Right lobe of liver (tissue), 6 donors: ENCODE data around the gene INPP5B. TPM values are rescaled to one million over a fixed set of nuclear protein-coding genes. Genes with fewer than 3 reads are reported as not detected.
A peak's percentile ranks its signal among the peaks of the same experiment; 100 is the strongest.

Experiments
- ATAC-seq, 4 donors: fragments of 200-7000 bp; cut with Tn5 transposase; one replicate each; pipeline ENCODE4 v1.9.1; 2020; ENCODE audit warnings: mild to moderate bottlenecking in 4 of 4, moderate library complexity in 4 of 4
- DNase-seq, 3 donors: peaks; one replicate each; pipeline ENCODE4 v3.0.0-alpha.2; 2020
- H3K27ac ChIP-seq, 3 donors: fragments of 200-600 bp; one replicate each; pipeline ENCODE4 v1.8.0; 2022
- H3K27me3 ChIP-seq, 2 donors: fragments of 200-600 bp; one replicate each; pipeline ENCODE4 v1.8.0; 2022
- H3K36me3 ChIP-seq, 4 donors: fragments of 200-600 bp; sonication (generic) in 1 of 4; one replicate each; pipeline versions ENCODE4 v1.5.1 to v1.8.0; 2017 to 2022; ENCODE audit warnings: control low read depth in 1 of 4
- H3K4me1 ChIP-seq, 4 donors: fragments of 200-600 bp; sonication (generic) in 1 of 4; one replicate each; pipeline versions ENCODE4 v1.5.1 to v1.8.0; 2017 to 2022; ENCODE audit warnings: control low read depth in 1 of 4
- H3K4me3 ChIP-seq, 3 donors: fragments of 200-600 bp; one replicate each; pipeline ENCODE4 v1.8.0; 2022
- H3K9me3 ChIP-seq, 4 donors: fragments of 200-600 bp; sonication (generic) in 1 of 4; one replicate each; pipeline versions ENCODE4 v1.5.1 to v1.8.0; 2017 to 2022; ENCODE audit warnings: control low read depth in 1 of 4
- CTCF ChIP-seq, 4 donors: fragments of 200-600 bp in 3 of 4; fragments of 450-650 bp in 1 of 4; IDR thresholded peaks; one replicate each; pipeline versions ENCODE4 v1.5.1 to v1.8.0; 2016 to 2022; ENCODE audit warnings: antibody characterized with exemption in 4 of 4, mild to moderate bottlenecking in 2 of 4
- POLR2A ChIP-seq: fragments of 450-650 bp; IDR thresholded peaks from one replicate; pipeline ENCODE4 v1.6.1; 2017; ENCODE audit warnings: antibody characterized with exemption, mild to moderate bottlenecking
- WGBS: methylation state at CpG from one replicate; pipeline ENCODE4 v1.1.6; 2018; ENCODE audit warnings: low coverage, low lambda C conversion rate; ENCODE audit not compliant: insufficient coverage; ENCODE audit errors: missing lambda C conversion rate; 5-methylcytosine and 5-hydroxymethylcytosine counted together
- intact Hi-C, 2 donors: fragments of 100-400 bp; cut with DNase I; formaldehyde crosslinking; loops; one replicate each; pipeline versions ENCODE4 v1.11.2 to v1.14.1; 2022
- total RNA-seq, 6 experiments: library from RNA; depleted of rRNA in 2 of 6; stranded (reverse); fragments of >200 nt in 2 of 6; fragmentation: NEBNext Ultra II Directional in 3 of 6; extraction: Animal tissue kit (Norgen Biotek cat#: 25700) in 3 of 6; gene quantifications; one replicate each; pipeline versions ENCODE4 v1.1.0 to v1.2.4, GENCODE V29; 2016 to 2023
- donor health status: DM: no; HTN: yes; CAD: no.
- donor health status: DM: no; HTN: no; CAD: no.
- donor health status: DM: no; HTN: no; CAD: no.
- donor health status: DM: no; HTN: yes; CAD: no.
- donor health status: DM: no; HTN: yes; CAD: no.

Gene INPP5B
- total RNA-seq, 6 experiments from 2014 or later = 10.5 to 23.1 (median 14.6) TPM

- peak in 2 of 4 donors; percentile 38 to 70 for ATAC-seq
- Histone ChIP-seq H3K27me3 (no peaks in the 10 kb centered on the region), H3K9me3 (no peaks in the 10 kb centered on the region), H3K36me3 (peaks cover 0 to 34% (median 7%) of the 10 kb centered on the region in 4 donors), H3K4me1 (peaks cover 0 to 8% (median 0%) of the 10 kb centered on the region in 4 donors), H3K27ac (no peak overlapping the region), H3K4me3 (no peak overlapping the region)
- TF ChIP-seq POLR2A (no peak), CTCF (IDR thresholded peaks at IDR 0.05) (no peak)
- 92% methylated on average over 10 of the region's 12 CpGs for WGBS
- intact Hi-C loops = no loop called here
- no peak for DNase-seq
Measured at GRCh38 chr1:37828410-37829074, 118.3 kb downstream of the INPP5B start.

DNA sequence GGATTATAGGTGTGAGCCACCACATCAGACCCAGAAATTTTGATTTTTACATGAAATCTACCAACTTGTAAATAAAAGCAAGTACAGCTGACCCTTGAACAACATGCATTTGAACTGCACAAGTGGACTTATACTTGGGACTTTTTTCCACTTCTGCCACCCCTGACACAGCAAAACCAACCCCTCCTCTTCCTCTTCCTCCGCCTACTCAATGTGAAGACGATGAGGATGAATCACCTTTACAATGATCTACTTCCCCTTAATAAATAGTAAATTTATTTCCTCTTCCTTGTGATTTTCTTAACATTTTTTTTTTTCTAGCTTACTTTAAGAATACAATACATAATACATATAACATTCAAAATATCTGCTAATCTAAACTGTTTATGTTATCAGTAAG is 121.3 kb downstream of the INPP5B start:
- 60% methylated on average over 2 of the region's 2 CpGs for WGBS
- Histone ChIP-seq H3K4me1 (peaks cover 0 to 8% (median 0%) of the 10 kb centered on the region in 4 donors), H3K27me3 (no peaks in the 10 kb centered on the region), H3K36me3 (peaks cover 0 to 43% (median 14%) of the 10 kb centered on the region in 4 donors), H3K27ac (no peak overlapping the region), H3K4me3 (no peak overlapping the region), H3K9me3 (no peaks in the 10 kb centered on the region)
- no peak for ATAC-seq
- DNase-seq = no peak
- intact Hi-C loops = no loop called here
- TF ChIP-seq CTCF (IDR thresholded peaks at IDR 0.05) (no peak), POLR2A (no peak)

DNA sequence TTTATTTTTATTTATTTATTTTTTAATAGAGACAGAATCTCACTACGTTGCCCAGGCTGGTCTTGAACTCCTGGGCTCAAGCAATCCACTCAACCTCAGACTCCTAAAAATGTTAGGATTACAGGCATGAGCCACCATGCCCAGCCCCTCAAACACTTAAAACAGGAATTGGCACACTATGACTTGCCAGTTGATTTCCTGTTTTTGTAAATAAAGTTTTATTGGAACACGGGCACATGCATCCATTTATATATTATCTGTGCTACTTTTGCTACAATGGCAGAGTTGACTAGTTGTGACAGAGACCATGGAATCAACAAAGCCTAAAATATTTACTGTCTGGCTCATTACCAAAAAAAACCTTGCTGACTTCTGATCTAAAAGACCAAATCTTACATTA is 122.9 kb downstream of the INPP5B start:
- ATAC-seq (no peak), DNase-seq (no peak)
- TF ChIP-seq POLR2A (no peak), CTCF (IDR thresholded peaks at IDR 0.05) (no peak)
- Histone ChIP-seq H3K4me1 (peaks cover 0 to 7% (median 0%) of the 10 kb centered on the region in 4 donors), H3K27ac (no peak overlapping the region), H3K36me3 (peaks cover 0 to 43% (median 16%) of the 10 kb centered on the region in 4 donors), H3K9me3 (no peaks in the 10 kb centered on the region), H3K4me3 (no peak overlapping the region), H3K27me3 (no peaks in the 10 kb centered on the region)
- 95% methylated on average over 2 of the region's 2 CpGs for WGBS
- intact Hi-C loops = no loop called here

DNA sequence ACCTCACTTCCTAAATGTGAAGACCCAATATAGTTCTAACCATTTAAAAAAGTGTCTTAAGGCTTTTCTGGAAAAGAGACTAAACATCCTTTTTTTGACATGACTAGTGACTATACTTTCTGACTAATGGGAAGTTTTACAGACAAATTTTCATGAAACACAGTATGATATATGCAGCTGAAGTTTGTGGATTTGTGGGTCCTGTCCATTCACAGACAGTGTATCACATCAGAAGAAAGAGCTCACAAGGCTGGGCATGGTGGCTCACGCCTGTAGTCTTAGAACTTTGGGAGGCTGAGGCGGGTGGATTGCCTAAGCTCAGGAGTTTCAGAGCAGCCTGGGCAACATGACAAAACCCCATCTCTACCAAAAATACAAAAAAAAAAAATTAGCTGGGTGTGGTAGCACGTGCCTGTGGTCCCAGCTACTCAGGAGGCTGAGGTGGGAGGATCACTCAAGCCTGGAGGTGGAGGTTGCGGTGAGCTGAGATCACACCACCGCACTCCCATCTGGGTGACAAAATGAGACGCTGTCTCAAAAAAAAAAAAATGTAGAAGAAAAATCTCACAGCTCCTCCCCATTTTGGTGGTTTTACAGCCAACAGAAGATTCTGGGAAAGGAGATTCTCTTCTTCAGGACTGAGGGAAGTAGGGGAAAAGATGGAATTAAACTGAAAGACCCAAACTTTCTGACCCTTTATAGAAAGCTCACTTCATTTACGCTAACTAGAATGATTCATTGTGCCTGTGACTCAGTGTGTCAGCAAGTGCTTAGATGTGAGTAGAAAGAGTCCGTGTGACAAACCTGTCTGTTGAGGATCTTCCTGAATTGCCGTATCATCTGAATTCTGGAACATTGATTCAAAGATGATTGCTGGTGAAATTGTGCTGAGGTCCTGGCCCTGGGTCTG is 123.7 kb downstream of the INPP5B start:
- peaks cover 0 to 39% (median 16%) of the 10 kb centered on the region in 4 donors for H3K36me3 ChIP-seq
- H3K4me3 ChIP-seq = no peak overlapping the region
- ATAC-seq (no peak), DNase-seq (no peak)
- TF ChIP-seq POLR2A = no peak
- TF ChIP-seq CTCF (IDR thresholded peaks at IDR 0.05) = no peak
- H3K9me3 ChIP-seq = no peaks in the 10 kb centered on the region
- H3K4me1 ChIP-seq = no peaks in the 10 kb centered on the region
- no peaks in the 10 kb centered on the region for H3K27me3 ChIP-seq
- intact Hi-C loops = no loop called here
- WGBS = 85% methylated on average over 9 of the region's 9 CpGs
- no peak overlapping the region for H3K27ac ChIP-seq
